Measurements from ENCODE around the gene TIAM1.

The TIAM1 gene

GRCh38 chr21:31310750-31311149 lies 33.3 kb downstream of the TIAM1 start:
- H2AFZ ChIP-seq (ENCODE audit: low read depth, low read length), result no peak overlapping the region
- DNase-seq, result no peak
- H3K9ac ChIP-seq (ENCODE audit: low read depth, low read length), result no peak overlapping the region
- no peak overlapping the region for H3K4me2 ChIP-seq (ENCODE audit: insufficient read depth, low read length)
- H3K4me3 ChIP-seq (ENCODE audit: low read depth in 1 of 2, low read length in 2 of 2), result no peak overlapping the region
- no peaks in the 10 kb centered on the region for H3K36me3 ChIP-seq (ENCODE audit: insufficient read depth, low read length)
- H3K4me1 ChIP-seq (ENCODE audit: insufficient read depth, low read length), result no peaks in the 10 kb centered on the region
- no peaks in the 10 kb centered on the region for H3K9me3 ChIP-seq (ENCODE audit: insufficient read depth, low read length, severe bottlenecking)
- ATAC-seq (ENCODE audit: insufficient read depth, low read depth), result no peak
- no peak overlapping the region for H3K27ac ChIP-seq (ENCODE audit: low read length)
- H4K20me1 ChIP-seq (ENCODE audit: insufficient read depth, low read length), result no peaks in the 10 kb centered on the region
- no peaks in the 10 kb centered on the region for H3K79me2 ChIP-seq (ENCODE audit: insufficient read depth, low read length)
- TF ChIP-seq CTCF (IDR thresholded peaks at IDR 0.05; ENCODE audit: borderline replicate concordance, extremely low read depth, low read length, poor library complexity, severe bottlenecking) (no peak), EZH2 (IDR thresholded peaks at IDR 0.05; ENCODE audit: borderline replicate concordance, low read depth, low read length, severe bottlenecking) (no peak)
- no peaks in the 10 kb centered on the region for H3K27me3 ChIP-seq (ENCODE audit: insufficient read depth, low read length, poor library complexity)

GRCh38 chr21:31308584-31308983 lies 35.5 kb downstream of the TIAM1 start:
- no peak overlapping the region for H3K27ac ChIP-seq (ENCODE audit: low read length)
- no peak overlapping the region for H3K4me2 ChIP-seq (ENCODE audit: insufficient read depth, low read length)
- no peaks in the 10 kb centered on the region for H3K27me3 ChIP-seq (ENCODE audit: insufficient read depth, low read length, poor library complexity)
- H4K20me1 ChIP-seq (ENCODE audit: insufficient read depth, low read length), result no peaks in the 10 kb centered on the region
- DNase-seq (no peak), ATAC-seq (ENCODE audit: insufficient read depth, low read depth) (no peak)
- H3K9ac ChIP-seq (ENCODE audit: low read depth, low read length), result no peak overlapping the region
- H3K9me3 ChIP-seq (ENCODE audit: insufficient read depth, low read length, severe bottlenecking), result no peaks in the 10 kb centered on the region
- no peaks in the 10 kb centered on the region for H3K4me1 ChIP-seq (ENCODE audit: insufficient read depth, low read length)
- TF ChIP-seq CTCF (IDR thresholded peaks at IDR 0.05; ENCODE audit: borderline replicate concordance, extremely low read depth, low read length, poor library complexity, severe bottlenecking) (no peak), EZH2 (IDR thresholded peaks at IDR 0.05; ENCODE audit: borderline replicate concordance, low read depth, low read length, severe bottlenecking) (no peak)
- no peak overlapping the region for H2AFZ ChIP-seq (ENCODE audit: low read depth, low read length)
- H3K79me2 ChIP-seq (ENCODE audit: insufficient read depth, low read length), result no peaks in the 10 kb centered on the region
- no peaks in the 10 kb centered on the region for H3K36me3 ChIP-seq (ENCODE audit: insufficient read depth, low read length)
- no peak overlapping the region for H3K4me3 ChIP-seq (ENCODE audit: low read depth in 1 of 2, low read length in 2 of 2)

- H4K20me1 ChIP-seq (ENCODE audit: insufficient read depth, low read length), result no peaks in the 10 kb centered on the region
- no peak overlapping the region for H3K27ac ChIP-seq (ENCODE audit: low read length)
- no peaks in the 10 kb centered on the region for H3K79me2 ChIP-seq (ENCODE audit: insufficient read depth, low read length)
- no peak for ATAC-seq (ENCODE audit: insufficient read depth, low read depth)
- no peak overlapping the region for H3K4me3 ChIP-seq (ENCODE audit: low read depth in 1 of 2, low read length in 2 of 2)
- H3K9me3 ChIP-seq (ENCODE audit: insufficient read depth, low read length, severe bottlenecking), result no peaks in the 10 kb centered on the region
- TF ChIP-seq CTCF (IDR thresholded peaks at IDR 0.05; ENCODE audit: borderline replicate concordance, extremely low read depth, low read length, poor library complexity, severe bottlenecking) (no peak), EZH2 (IDR thresholded peaks at IDR 0.05; ENCODE audit: borderline replicate concordance, low read depth, low read length, severe bottlenecking) (no peak)
- no peak for DNase-seq
- H3K9ac ChIP-seq (ENCODE audit: low read depth, low read length), result no peak overlapping the region
- no peak overlapping the region for H2AFZ ChIP-seq (ENCODE audit: low read depth, low read length)
- H3K4me2 ChIP-seq (ENCODE audit: insufficient read depth, low read length), result no peak overlapping the region
- H3K4me1 ChIP-seq (ENCODE audit: insufficient read depth, low read length), result no peaks in the 10 kb centered on the region
- H3K36me3 ChIP-seq (ENCODE audit: insufficient read depth, low read length), result no peaks in the 10 kb centered on the region
- no peaks in the 10 kb centered on the region for H3K27me3 ChIP-seq (ENCODE audit: insufficient read depth, low read length, poor library complexity)
These were observed 38.2 kb downstream of the TIAM1 start for GRCh38 chr21:31305888-31306287.

Measured in DND-41 (cell line).